ENCODE data around the gene NAV1.

Gene NAV1

DNA sequence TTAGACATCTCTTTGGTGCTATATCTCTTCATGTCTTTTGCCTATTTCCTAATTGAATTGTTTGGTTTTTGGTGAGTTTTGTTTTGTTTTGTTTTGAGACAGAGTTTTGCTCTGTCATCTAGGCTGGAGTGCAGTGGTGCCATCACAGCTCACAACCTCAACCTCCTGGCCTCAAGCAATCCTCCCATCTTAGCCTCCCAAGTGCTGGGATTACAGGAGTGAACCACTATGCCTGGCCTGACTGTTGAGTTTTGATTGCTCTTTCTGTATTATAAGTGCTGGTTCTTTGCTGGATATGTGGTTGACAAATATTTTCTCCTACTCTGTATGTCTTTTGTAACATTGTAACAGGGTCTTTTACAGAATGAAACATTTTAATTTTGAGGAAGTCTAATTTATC lies 38.0 kb downstream of the NAV1 start:
- TF ChIP-seq OSR1 (CRISPR knock-in tag; IDR thresholded peaks at IDR 0.05): no peak
- no peak for TF ChIP-seq TCF4 (CRISPR knock-in tag; IDR thresholded peaks at IDR 0.05; ENCODE audit: borderline replicate concordance)
- TF ChIP-seq ZNF565 (CRISPR knock-in tag; conservative IDR thresholded peaks at IDR 0.05; ENCODE audit: low read depth): no peak
- TF ChIP-seq, protein P1, sequence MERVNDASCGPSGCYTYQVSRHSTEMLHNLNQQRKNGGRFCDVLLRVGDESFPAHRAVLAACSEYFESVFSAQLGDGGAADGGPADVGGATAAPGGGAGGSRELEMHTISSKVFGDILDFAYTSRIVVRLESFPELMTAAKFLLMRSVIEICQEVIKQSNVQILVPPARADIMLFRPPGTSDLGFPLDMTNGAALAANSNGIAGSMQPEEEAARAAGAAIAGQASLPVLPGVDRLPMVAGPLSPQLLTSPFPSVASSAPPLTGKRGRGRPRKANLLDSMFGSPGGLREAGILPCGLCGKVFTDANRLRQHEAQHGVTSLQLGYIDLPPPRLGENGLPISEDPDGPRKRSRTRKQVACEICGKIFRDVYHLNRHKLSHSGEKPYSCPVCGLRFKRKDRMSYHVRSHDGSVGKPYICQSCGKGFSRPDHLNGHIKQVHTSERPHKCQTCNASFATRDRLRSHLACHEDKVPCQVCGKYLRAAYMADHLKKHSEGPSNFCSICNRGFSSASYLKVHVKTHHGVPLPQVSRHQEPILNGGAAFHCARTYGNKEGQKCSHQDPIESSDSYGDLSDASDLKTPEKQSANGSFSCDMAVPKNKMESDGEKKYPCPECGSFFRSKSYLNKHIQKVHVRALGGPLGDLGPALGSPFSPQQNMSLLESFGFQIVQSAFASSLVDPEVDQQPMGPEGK (CRISPR knock-in tag; IDR thresholded peaks at IDR 0.05; ENCODE audit: borderline replicate concordance): no peak
- TF ChIP-seq, protein P2, sequence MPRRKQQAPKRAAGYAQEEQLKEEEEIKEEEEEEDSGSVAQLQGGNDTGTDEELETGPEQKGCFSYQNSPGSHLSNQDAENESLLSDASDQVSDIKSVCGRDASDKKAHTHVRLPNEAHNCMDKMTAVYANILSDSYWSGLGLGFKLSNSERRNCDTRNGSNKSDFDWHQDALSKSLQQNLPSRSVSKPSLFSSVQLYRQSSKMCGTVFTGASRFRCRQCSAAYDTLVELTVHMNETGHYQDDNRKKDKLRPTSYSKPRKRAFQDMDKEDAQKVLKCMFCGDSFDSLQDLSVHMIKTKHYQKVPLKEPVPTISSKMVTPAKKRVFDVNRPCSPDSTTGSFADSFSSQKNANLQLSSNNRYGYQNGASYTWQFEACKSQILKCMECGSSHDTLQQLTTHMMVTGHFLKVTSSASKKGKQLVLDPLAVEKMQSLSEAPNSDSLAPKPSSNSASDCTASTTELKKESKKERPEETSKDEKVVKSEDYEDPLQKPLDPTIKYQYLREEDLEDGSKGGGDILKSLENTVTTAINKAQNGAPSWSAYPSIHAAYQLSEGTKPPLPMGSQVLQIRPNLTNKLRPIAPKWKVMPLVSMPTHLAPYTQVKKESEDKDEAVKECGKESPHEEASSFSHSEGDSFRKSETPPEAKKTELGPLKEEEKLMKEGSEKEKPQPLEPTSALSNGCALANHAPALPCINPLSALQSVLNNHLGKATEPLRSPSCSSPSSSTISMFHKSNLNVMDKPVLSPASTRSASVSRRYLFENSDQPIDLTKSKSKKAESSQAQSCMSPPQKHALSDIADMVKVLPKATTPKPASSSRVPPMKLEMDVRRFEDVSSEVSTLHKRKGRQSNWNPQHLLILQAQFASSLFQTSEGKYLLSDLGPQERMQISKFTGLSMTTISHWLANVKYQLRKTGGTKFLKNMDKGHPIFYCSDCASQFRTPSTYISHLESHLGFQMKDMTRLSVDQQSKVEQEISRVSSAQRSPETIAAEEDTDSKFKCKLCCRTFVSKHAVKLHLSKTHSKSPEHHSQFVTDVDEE (CRISPR knock-in tag; IDR thresholded peaks at IDR 0.05): no peak
- no peak for TF ChIP-seq ZNF8 (CRISPR knock-in tag; IDR thresholded peaks at IDR 0.05)
- no peak for TF ChIP-seq ZNF70 (CRISPR knock-in tag; IDR thresholded peaks at IDR 0.05)
- TF ChIP-seq ZFP30 (CRISPR knock-in tag; IDR thresholded peaks at IDR 0.05): no peak
- no peak for TF ChIP-seq BACH2 (CRISPR knock-in tag; IDR thresholded peaks at IDR 0.05; ENCODE audit: borderline replicate concordance)
- TF ChIP-seq, protein P3, sequence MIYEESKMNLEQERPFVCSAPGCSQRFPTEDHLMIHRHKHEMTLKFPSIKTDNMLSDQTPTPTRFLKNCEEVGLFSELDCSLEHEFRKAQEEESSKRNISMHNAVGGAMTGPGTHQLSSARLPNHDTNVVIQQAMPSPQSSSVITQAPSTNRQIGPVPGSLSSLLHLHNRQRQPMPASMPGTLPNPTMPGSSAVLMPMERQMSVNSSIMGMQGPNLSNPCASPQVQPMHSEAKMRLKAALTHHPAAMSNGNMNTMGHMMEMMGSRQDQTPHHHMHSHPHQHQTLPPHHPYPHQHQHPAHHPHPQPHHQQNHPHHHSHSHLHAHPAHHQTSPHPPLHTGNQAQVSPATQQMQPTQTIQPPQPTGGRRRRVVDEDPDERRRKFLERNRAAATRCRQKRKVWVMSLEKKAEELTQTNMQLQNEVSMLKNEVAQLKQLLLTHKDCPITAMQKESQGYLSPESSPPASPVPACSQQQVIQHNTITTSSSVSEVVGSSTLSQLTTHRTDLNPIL (CRISPR knock-in tag; IDR thresholded peaks at IDR 0.05; ENCODE audit: low read depth): no peak
- TF ChIP-seq ISL1 (CRISPR knock-in tag; IDR thresholded peaks at IDR 0.05): no peak
- no peak for TF ChIP-seq TOX (CRISPR knock-in tag; IDR thresholded peaks at IDR 0.05; ENCODE audit: borderline replicate concordance)
- TF ChIP-seq GLIS3 (CRISPR knock-in tag; IDR thresholded peaks at IDR 0.05): no peak
- TF ChIP-seq CSDC2 (CRISPR knock-in tag; IDR thresholded peaks at IDR 0.05): no peak
- no peak for ATAC-seq

DNA sequence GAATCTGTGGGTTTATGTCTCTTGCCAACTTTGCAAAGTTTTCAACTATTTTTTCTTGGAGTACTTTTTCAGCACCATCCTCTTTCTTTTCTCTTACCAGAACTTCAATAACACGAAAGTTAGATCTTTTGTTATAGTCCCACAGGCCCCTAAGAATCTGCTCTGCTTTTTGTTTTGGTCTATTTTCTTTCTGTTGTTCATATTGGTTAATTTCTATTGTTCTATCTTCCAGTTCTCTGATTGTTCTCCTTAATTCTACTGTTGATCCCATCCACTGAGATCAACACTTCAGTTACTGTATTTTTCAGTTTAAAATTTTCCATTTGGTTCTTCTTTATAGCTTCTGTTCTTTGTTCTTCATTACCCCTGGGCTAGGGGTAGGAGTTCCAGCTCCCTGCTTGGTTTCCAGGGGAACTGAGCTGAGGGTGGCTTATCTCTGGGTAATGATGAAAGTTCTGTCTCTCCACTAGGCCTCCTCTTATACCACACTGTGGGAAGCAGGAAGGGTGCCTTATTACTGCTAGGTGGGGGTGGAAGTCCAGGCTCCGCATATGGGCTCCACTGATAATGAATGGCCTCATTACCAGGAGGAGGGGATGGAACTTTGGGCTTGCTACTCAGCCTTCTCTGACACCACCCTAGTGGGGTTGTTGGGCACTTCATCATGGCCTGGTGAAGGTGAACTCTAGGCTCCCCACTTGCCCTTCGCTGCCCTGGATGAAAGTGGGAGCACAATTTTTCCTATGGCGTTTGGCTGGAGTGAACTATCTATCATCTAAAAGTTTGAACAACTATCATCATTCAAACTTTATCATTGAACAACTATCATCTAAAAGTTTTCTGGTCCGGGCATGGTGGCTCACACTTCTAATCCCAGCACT lies 39.3 kb downstream of the NAV1 start:
- TF ChIP-seq ARNTL (CRISPR knock-in tag; IDR thresholded peaks at IDR 0.05; ENCODE audit: borderline replicate concordance, low read depth) (no peak), PPARA (CRISPR knock-in tag; IDR thresholded peaks at IDR 0.05; ENCODE audit: borderline replicate concordance) (no peak), ZNF70 (CRISPR knock-in tag; IDR thresholded peaks at IDR 0.05) (no peak), CSDC2 (CRISPR knock-in tag; IDR thresholded peaks at IDR 0.05) (no peak), RARB (CRISPR knock-in tag; IDR thresholded peaks at IDR 0.05) (no peak), ISL1 (CRISPR knock-in tag; IDR thresholded peaks at IDR 0.05) (no peak), ZNF565 (CRISPR knock-in tag; conservative IDR thresholded peaks at IDR 0.05; ENCODE audit: low read depth) (no peak), ZFP3 (CRISPR knock-in tag; IDR thresholded peaks at IDR 0.05) (no peak), ESRRG (CRISPR knock-in tag; IDR thresholded peaks at IDR 0.05) (no peak), ZNF8 (CRISPR knock-in tag; IDR thresholded peaks at IDR 0.05) (no peak), TCF4 (CRISPR knock-in tag; IDR thresholded peaks at IDR 0.05; ENCODE audit: borderline replicate concordance) (no peak), BACH2 (CRISPR knock-in tag; IDR thresholded peaks at IDR 0.05; ENCODE audit: borderline replicate concordance) (no peak), OSR1 (CRISPR knock-in tag; IDR thresholded peaks at IDR 0.05) (no peak), TOX (CRISPR knock-in tag; IDR thresholded peaks at IDR 0.05; ENCODE audit: borderline replicate concordance) (no peak)
- TF ChIP-seq, protein P2 (CRISPR knock-in tag; IDR thresholded peaks at IDR 0.05): no peak
- TF ChIP-seq, protein P4, sequence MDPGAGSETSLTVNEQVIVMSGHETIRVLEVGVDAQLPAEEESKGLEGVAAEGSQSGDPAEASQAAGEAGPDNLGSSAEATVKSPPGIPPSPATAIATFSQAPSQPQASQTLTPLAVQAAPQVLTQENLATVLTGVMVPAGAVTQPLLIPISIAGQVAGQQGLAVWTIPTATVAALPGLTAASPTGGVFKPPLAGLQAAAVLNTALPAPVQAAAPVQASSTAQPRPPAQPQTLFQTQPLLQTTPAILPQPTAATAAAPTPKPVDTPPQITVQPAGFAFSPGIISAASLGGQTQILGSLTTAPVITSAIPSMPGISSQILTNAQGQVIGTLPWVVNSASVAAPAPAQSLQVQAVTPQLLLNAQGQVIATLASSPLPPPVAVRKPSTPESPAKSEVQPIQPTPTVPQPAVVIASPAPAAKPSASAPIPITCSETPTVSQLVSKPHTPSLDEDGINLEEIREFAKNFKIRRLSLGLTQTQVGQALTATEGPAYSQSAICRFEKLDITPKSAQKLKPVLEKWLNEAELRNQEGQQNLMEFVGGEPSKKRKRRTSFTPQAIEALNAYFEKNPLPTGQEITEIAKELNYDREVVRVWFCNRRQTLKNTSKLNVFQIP (CRISPR knock-in tag; IDR thresholded peaks at IDR 0.05; ENCODE audit: borderline replicate concordance, low read depth): no peak
- TF ChIP-seq, protein P1 (CRISPR knock-in tag; IDR thresholded peaks at IDR 0.05; ENCODE audit: borderline replicate concordance): no peak
- TF ChIP-seq, protein P5, sequence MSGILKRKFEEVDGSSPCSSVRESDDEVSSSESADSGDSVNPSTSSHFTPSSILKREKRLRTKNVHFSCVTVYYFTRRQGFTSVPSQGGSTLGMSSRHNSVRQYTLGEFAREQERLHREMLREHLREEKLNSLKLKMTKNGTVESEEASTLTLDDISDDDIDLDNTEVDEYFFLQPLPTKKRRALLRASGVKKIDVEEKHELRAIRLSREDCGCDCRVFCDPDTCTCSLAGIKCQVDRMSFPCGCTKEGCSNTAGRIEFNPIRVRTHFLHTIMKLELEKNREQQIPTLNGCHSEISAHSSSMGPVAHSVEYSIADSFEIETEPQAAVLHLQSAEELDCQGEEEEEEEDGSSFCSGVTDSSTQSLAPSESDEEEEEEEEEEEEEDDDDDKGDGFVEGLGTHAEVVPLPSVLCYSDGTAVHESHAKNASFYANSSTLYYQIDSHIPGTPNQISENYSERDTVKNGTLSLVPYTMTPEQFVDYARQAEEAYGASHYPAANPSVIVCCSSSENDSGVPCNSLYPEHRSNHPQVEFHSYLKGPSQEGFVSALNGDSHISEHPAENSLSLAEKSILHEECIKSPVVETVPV (CRISPR knock-in tag; IDR thresholded peaks at IDR 0.05): no peak
- TF ChIP-seq, protein P3 (CRISPR knock-in tag; IDR thresholded peaks at IDR 0.05; ENCODE audit: low read depth): no peak

More for the DNA sequence above, 39.3 kb downstream of the NAV1 start:
- no peak for ATAC-seq
